HG02840 (cell line): Measurements from ENCODE around the gene CFAP45.

ENCODE experiments used
- ATAC-seq: cut with Tn5 transposase; IDR thresholded peaks from one replicate; pipeline ENCODE4 v1.9.1; 2021; ENCODE audit warnings: mild to moderate bottlenecking, moderate library complexity, moderate number of reproducible peaks; ENCODE audit not compliant: unreplicated experiment, low FRiP score

CFAP45 gene

DNA sequence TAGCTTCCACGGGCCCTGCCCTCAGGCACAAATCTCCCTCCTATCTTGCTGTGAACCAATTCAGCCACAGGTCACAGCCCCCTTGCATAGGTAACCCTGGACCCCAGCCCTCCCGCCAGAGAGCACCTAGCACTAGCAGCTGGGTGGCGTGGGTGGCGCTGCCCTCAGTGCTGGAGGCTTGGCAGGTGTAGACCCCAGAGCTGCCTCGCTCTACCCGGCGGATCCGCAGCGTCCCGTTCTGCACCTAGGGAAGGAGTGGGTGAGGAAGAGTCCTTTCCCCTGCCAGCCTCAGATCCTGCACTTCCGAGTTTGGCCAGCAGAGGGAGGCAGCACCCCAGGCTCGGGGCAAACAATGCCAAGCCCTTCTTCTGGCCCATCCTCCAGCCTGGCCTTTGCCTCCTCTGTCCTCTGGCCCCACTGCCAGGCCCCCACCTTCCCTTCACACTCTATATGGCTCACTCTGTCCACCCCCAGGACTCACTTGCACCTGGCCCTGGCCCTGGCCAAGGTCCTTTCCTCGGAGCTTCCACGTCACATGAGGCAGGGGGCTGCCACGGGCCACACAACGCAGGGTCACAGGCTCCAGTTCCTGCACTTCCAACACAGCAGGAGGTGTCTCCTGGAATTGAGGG is 36.4 kb upstream of the CFAP45 start:
- ATAC-seq: no peak

DNA sequence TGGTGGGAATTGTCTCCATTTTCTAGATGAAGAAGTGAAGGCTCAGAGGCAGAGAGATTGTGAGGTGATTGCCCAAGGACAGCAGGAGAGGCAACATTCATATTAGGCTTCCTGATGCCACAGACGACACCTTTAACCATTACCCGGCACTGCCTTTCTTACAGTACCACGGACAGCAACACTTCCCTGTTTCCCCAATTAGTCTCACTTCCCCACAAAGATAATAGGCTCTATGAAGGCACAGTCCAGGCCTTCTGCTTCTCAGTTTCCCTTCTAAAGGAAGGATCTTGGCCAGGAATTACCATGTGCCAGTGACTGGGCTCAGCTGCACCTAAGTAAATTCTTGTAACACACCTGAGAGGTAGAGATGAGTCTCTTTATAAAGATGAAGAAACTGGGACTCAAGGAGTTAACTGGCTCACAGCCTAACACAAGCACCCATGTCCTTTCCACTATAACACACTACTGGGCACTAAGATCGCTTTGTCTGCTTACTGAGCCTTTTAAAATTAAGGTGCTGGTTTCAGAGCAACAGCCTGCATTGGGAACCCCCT is 35.8 kb upstream of the CFAP45 start:
- ATAC-seq: no peak

DNA sequence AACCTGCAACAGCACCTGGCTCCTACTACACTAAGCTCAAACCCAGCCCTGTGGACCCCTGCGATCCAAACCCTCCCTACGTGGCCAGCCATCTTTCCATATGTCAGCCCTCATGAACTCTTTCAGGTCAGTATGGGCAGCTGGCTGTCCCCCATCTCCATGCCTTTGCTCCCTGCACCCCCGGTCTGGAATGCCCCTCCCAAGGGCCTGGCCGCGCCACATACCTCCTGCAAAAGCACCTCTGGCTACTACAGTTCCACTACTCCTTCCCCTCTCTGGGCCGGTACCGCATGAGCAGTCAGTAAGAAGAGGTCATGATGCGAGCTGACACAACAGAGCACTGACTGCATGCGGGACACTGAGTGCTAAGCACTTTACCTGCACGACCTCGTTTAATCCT is 35.3 kb upstream of the CFAP45 start:
- ATAC-seq: no peak

DNA sequence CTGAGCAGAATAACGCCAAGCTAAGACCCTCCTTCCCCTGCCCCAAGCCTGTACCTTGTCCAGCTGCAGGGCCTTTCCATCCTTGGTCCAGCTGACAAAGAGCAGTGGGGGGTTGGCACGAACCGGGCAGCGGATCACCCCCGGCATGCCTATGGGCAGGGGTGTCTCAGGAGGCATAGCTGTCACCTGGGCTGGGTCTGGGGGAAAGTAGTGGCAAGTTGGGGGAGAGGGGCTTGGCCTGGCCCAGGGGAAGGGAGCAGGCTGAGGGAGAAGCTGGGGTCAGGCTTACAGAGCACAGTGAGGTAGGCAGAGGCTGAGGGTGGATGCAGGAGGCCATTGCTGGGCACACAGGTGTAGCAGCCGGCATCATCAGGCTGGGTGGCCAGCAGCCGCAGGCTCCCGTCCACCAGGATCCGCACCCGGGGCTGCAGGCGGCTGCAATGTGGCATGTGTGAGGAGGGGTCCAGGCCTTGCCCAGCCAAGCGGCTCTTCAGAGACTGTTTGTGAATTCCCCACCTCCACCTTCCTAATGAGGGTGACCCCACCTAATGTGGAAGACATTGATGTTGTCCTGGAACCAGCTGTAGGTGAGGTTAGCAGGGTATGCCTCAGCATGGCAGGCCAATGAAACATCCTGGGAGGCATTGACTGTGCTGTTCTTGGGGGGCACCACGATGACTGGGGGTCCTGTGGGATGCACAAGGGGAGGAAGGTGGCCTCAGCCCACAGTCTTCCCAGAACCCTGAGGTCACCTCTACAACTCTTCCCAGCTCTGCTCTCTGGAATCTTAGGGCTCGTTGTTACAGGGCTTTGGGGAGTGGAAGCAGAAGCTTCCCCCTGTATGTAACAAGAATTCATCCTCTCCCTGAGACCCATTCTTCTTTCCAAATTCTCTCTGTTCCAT is 34.4 kb upstream of the CFAP45 start:
- ATAC-seq: no peak

DNA sequence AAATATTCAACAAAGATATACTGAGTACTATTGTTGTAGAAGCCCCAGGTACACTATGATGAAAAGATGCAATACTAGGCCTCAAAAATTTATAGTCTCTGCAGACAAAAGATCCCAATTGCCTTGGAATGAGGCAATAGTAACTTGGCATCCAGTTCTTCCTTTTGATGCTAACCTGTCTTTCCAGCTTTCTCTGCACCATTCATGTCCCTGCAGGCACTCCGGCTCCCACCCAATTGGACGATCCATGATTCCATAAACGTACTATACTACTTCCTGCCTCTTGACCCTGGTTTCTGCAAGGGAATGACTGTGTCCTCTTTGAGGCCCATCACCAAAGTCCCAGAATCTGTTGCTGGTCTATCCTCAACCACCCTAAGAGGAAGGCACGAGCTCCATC is 33.4 kb upstream of the CFAP45 start:
- ATAC-seq: no peak

DNA sequence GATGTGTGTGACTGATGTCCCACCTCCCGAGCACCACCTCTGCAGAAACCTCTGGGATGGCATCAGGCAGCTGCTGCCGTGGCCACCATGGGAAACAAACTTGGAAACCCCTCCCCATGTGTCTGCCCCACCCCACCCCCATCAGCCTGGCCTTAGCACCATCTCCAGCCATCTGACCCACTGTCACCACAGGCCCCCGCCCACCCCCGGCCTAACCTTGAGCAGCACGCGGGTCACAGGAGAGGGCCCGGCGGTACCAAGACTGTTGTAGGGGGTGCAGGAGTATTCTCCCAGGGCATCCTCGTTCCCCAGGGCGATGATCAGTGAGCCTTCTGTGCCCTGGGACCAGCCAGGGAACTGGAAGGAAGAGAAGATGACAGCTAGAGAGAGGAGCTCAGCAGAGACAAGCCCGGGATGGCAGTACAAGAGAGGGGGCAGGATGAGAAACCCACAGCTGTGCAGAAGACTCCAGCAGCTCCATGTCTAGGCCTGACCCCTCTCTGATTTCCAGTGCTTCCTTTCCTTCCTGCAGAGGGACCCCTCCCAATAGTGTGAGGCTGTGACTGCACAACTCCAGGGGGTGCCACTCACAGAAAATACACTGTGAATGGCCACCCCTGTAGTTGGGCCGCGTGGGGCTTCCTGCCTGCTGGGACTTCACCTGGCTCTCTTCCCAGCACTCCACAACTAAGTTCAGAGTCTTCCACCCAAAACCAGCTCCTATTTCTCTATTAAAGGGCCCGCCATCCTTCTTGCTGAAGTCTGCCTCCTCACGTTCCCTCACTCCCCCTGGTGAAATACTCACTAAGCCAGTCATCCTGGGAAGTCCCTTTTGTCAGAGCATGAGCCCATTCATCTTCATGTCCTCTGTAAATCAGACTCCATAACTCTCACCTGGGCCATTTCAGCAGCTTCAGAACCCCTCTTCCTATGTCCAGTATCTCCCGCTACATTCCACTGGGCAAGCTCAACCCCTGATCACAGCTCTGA is 32.6 kb upstream of the CFAP45 start:
- ATAC-seq: no peak

GRCh38 chr1:159931795-159932173 is 31.8 kb upstream of the CFAP45 start:
- no peak for ATAC-seq

DNA sequence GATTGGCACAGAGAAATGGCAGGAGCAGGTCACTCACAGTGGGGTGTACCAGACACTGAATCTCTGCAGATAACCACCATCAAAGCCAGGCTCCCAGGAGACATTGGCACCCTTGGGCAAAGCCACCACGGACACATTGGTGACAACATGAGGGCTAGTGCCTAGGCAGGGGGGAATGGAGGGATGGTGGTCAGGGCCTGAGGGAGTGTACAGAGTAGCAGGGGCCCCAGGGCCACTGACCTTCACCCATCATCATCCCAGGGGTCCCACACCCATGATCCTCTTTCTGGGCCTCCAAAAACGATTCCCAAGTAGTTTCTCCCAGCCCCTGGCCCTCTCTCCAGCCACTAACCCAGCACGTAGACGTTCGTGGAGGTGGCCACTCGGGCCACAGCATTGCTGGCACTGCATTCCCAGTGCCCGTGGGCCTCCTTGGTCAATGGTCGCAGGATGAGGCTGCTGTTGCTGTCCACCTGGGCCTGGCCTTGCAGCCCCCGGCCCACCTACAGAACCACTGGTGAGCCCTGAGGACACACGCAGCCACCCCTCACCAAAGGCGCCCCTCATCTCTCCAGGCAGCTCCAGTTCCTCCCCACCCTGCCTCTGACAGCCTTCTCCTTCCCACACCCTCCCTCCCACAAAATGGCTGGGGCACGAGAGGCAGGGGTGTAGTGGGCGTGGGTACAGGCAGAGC is 31.3 kb upstream of the CFAP45 start:
- no peak for ATAC-seq

GRCh38 chr1:159930634-159931033 is 30.7 kb upstream of the CFAP45 start:
- ATAC-seq: no peak

- no peak for ATAC-seq
These were observed 30.3 kb upstream of the CFAP45 start for GRCh38 chr1:159930216-159930615.

- no peak for ATAC-seq
These were observed 29.4 kb upstream of the CFAP45 start for GRCh38 chr1:159929155-159930051.

DNA sequence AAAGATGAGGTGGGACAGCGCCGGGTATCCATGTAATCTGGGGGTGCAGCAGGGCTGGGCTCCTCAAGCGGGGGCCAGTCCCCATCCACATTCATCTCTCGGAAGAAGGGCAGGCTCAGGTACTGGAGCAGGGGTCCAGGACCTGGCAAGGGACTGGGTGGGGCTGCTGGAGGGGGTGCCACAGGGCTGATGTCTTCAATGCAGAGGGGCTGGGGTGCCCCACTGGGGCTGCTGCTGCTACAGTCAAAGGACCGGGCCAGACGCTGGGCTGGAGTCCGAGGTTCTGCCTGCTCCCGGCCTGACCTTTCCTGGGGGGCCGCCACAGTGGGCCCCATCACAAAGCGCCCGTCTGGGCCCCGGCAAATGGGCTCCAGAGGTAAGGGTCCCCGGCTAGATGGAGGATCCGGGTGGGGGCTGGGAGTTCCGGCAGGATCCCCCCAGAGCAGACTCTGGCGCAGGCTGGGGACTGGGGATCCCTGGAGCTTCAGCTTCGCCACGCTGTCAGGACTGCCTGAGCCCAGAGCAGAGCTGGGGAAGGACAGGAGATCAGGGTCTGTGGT is 28.6 kb upstream of the CFAP45 start:
- no peak for ATAC-seq

DNA sequence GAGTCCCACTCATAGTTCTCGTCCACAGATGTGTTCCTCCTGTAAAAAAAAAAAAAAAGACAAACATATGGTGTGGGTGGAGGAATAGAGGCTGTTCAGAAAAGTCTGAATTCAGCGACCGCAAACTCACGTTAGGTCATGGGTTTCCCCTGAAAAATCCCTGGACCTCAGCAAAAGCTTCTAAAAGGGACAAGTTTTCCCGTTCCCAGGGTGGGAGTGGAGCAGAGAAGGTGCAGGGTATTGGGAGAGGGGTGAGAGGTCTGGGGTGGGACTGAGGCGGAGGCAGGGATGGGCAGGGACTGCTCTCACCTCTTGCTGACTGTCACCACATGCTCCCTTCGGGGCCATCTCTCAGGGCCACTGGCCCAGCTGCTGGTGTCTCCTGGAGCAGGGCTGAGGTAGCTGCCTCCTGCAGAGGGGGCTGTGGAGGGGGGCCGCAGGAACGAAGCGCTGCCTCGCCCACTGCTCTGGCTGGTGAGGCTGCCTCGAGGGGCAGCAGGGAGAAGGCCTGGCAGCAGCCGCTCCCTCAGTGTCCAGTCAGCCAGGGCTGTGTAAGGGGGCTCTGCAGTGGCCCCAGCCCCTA is 28.0 kb upstream of the CFAP45 start:
- no peak for ATAC-seq

GRCh38 chr1:159927211-159927848 is 27.4 kb upstream of the CFAP45 start:
- ATAC-seq: no peak

- ATAC-seq: no peak
These were observed 25.7 kb upstream of the CFAP45 start for GRCh38 chr1:159925719-159926078.

- ATAC-seq: peak; percentile 48
These were observed 25.1 kb upstream of the CFAP45 start, which contains the start of gene TAGLN2 for GRCh38 chr1:159924791-159925718. Gene TAGLN2 (minus strand): TSS chr1:159925507. CDS start chr1:159920509, 4,998 bp downstream.
